GM19328 (cell line): Measurements from ENCODE around the gene TIMP3.
"Not testable (repeated sequence)": the region's sequence is repeated elsewhere in the genome, so short reads cannot be mapped to it uniquely, and the experiment has no call there.

Experiments used
- ATAC-seq: cut with Tn5 transposase; IDR thresholded peaks from one replicate; pipeline ENCODE4 v1.9.1; 2021; ENCODE audit warnings: mild to moderate bottlenecking, moderate library complexity; ENCODE audit not compliant: unreplicated experiment

Gene TIMP3

GRCh38 chr22:32850591-32851517, 49.3 kb downstream of the TIMP3 start:
- no peak for ATAC-seq

GRCh38 chr22:32852395-32853251, 51.1 kb downstream of the TIMP3 start:
- ATAC-seq: no peak

GRCh38 chr22:32853662-32854061, 52.2 kb downstream of the TIMP3 start:
- no peak for ATAC-seq

GRCh38 chr22:32854351-32854804, 52.9 kb downstream of the TIMP3 start:
- ATAC-seq: no peak

GRCh38 chr22:32855045-32855756, 53.7 kb downstream of the TIMP3 start:
- ATAC-seq: no peak

- no peak for ATAC-seq
Measured at GRCh38 chr22:32858121-32858703, 56.7 kb downstream of the TIMP3 start.

GRCh38 chr22:32858957-32859356, 57.5 kb downstream of the TIMP3 start:
- no peak for ATAC-seq

GRCh38 chr22:32859743-32860142, 58.2 kb downstream of the TIMP3 start:
- ATAC-seq: no peak

GRCh38 chr22:32861330-32861729, 59.8 kb downstream of the TIMP3 start:
- no peak for ATAC-seq

GRCh38 chr22:32862083-32862482, 60.6 kb downstream of the TIMP3 start:
- ATAC-seq: no peak

- ATAC-seq: no peak
Measured at GRCh38 chr22:32862936-32863661, 61.6 kb downstream of the TIMP3 start.

- no peak for ATAC-seq
Measured at GRCh38 chr22:32864041-32864440, 62.5 kb downstream of the TIMP3 start.

GRCh38 chr22:32864596-32864995, 63.1 kb downstream of the TIMP3 start:
- no peak for ATAC-seq

GRCh38 chr22:32866953-32867352, 65.4 kb downstream of the TIMP3 start:
- no peak for ATAC-seq

- ATAC-seq: no peak
Measured at GRCh38 chr22:32868946-32869345, 67.4 kb downstream of the TIMP3 start.

- no peak for ATAC-seq
Measured at GRCh38 chr22:32870474-32870873, 69.0 kb downstream of the TIMP3 start.

- ATAC-seq: not testable (repeated sequence)
Measured at GRCh38 chr22:32873604-32874003, 72.1 kb downstream of the TIMP3 start.

- ATAC-seq: no peak
Measured at GRCh38 chr22:32874385-32874784, 72.9 kb downstream of the TIMP3 start.

- no peak for ATAC-seq
Measured at GRCh38 chr22:32874976-32875375, 73.5 kb downstream of the TIMP3 start.

- no peak for ATAC-seq
Measured at GRCh38 chr22:32876516-32876915, 75.0 kb downstream of the TIMP3 start.
